Neural cell (in vitro differentiated cells): ENCODE results near the gene CA14. TPM values are rescaled to one million over a fixed set of nuclear protein-coding genes. Genes with fewer than 3 reads are reported as not detected.

Experiments
- H2AFZ ChIP-seq: fragments of 200-600, 300-800 bp; sonication (generic), shearing (Covaris generic); 2 replicates; pipeline ENCODE4 v1.6.0; 2014; ENCODE audit warnings: low read depth, mild to moderate bottlenecking, antibody characterized with exemption, low read length, moderate library complexity
- H3F3A ChIP-seq: fragments of 200-600 bp; shearing (Covaris generic); 2 replicates; pipeline ENCODE4 v1.6.1; 2016; ENCODE audit warnings: mild to moderate bottlenecking, moderate library complexity, mixed read lengths, antibody characterized with exemption, low read length; ENCODE audit not compliant: insufficient read depth, poor library complexity, severe bottlenecking
- H3K27ac ChIP-seq: fragments of 200-600, 300-800 bp; sonication (generic), shearing (Covaris generic); 2 replicates; pipeline ENCODE4 v1.5.1; 2014; ENCODE audit warnings: mild to moderate bottlenecking, low read length, moderate library complexity
- H3K27me3 ChIP-seq: fragments of 300-800, 200-600 bp; sonication (generic), shearing (Covaris generic); 2 replicates; pipeline ENCODE4 v1.6.0; 2014; ENCODE audit warnings: mild to moderate bottlenecking, low read depth, low read length, moderate library complexity; ENCODE audit not compliant: insufficient read depth
- H3K36me3 ChIP-seq: fragments of 300-800, 200-600 bp; sonication (generic), shearing (Covaris generic); 2 replicates; pipeline ENCODE4 v1.5.1; 2014; ENCODE audit warnings: mild to moderate bottlenecking, antibody characterized with exemption, low read length, moderate library complexity; ENCODE audit not compliant: insufficient read depth
- H3K4me2 ChIP-seq: fragments of 300-800, 200-600 bp; sonication (generic), shearing (Covaris generic); 2 replicates; pipeline ENCODE4 v1.6.0; 2014; ENCODE audit warnings: mild to moderate bottlenecking, low read length
- H3K4me3 ChIP-seq: fragments of 300-800, 200-600 bp; sonication (generic), shearing (Covaris generic); 2 replicates; pipeline ENCODE4 v1.5.1; 2014; ENCODE audit warnings: mild to moderate bottlenecking, low read length, moderate library complexity
- H3K79me2 ChIP-seq: fragments of 200-600 bp; shearing (Covaris generic); replicated peaks from 2 replicates; pipeline ENCODE4 v1.6.0; 2014; ENCODE audit warnings: mild to moderate bottlenecking, low read length, moderate library complexity; ENCODE audit not compliant: insufficient read depth
- H3K9ac ChIP-seq: fragments of 300-800, 200-600 bp; sonication (generic), shearing (Covaris generic); 2 replicates; pipeline ENCODE4 v1.6.1; 2016; ENCODE audit warnings: mild to moderate bottlenecking, low read length, mixed read lengths
- H3K9me2 ChIP-seq: fragments of 200-600 bp; shearing (Covaris generic); 2 replicates; pipeline ENCODE4 v1.6.1; 2016; ENCODE audit warnings: mild to moderate bottlenecking, low read length, mixed read lengths; ENCODE audit not compliant: insufficient read depth
- H3K9me3 ChIP-seq: fragments of 200-600, 300-800 bp; sonication (generic), shearing (Covaris generic); 2 replicates; pipeline ENCODE4 v1.6.1; 2016; ENCODE audit warnings: mild to moderate bottlenecking, mixed run types, low read length, moderate library complexity, mixed read lengths
- H4K20me1 ChIP-seq: fragments of 200-600 bp; shearing (Covaris generic); 2 replicates; pipeline ENCODE4 v1.6.1; 2016; ENCODE audit warnings: mild to moderate bottlenecking, mixed run types; ENCODE audit not compliant: insufficient read depth
- EP300 ChIP-seq: fragments of 450-650 bp; conservative IDR thresholded peaks from 2 replicates; pipeline ENCODE4 v1.6.1; 2014; ENCODE audit warnings: antibody characterized with exemption, mild to moderate bottlenecking, moderate library complexity; ENCODE audit not compliant: poor library complexity, severe bottlenecking
- EZH2 ChIP-seq: fragments of 200-600, 300-800 bp; shearing (Covaris generic), sonication (generic); IDR thresholded peaks from 2 replicates; pipeline ENCODE4 v1.6.1; 2014; ENCODE audit warnings: antibody characterized with exemption, low read length, borderline replicate concordance, mild to moderate bottlenecking; ENCODE audit not compliant: insufficient read depth, poor library complexity, severe bottlenecking
- MXI1 ChIP-seq: fragments of 450-650 bp; conservative IDR thresholded peaks from 2 replicates; pipeline ENCODE4 v1.6.1; 2014; ENCODE audit warnings: antibody characterized with exemption, mild to moderate bottlenecking; ENCODE audit not compliant: poor library complexity, severe bottlenecking
- POLR2AphosphoS5 ChIP-seq: IDR thresholded peaks from 2 replicates; pipeline ENCODE4 v1.6.1; 2012
- RAD21 ChIP-seq: fragments of 450-650 bp; conservative IDR thresholded peaks from 2 replicates; pipeline ENCODE4 v1.6.1; 2014; ENCODE audit warnings: antibody characterized with exemption, mild to moderate bottlenecking, moderate library complexity
- REST ChIP-seq: IDR thresholded peaks from 2 replicates; pipeline ENCODE4 v1.6.1; 2012; ENCODE audit warnings: borderline replicate concordance
- SMC3 ChIP-seq: fragments of 450-650 bp; conservative IDR thresholded peaks from 2 replicates; pipeline ENCODE4 v1.6.1; 2014; ENCODE audit warnings: antibody characterized with exemption, mild to moderate bottlenecking, moderate library complexity; ENCODE audit not compliant: poor library complexity
- TAF1 ChIP-seq: IDR thresholded peaks from 2 replicates; pipeline ENCODE4 v1.6.1; 2012; ENCODE audit warnings: low read depth
- polyA plus RNA-seq: library from polyadenylated mRNA; depleted of rRNA; stranded (reverse); fragments of >200 nt; gene quantifications from 2 replicates; pipeline ENCODE4 v1.2.3, GENCODE V29; 2014
- TF ChIP-seq, protein P1 (sequence below): fragments of 450-650 bp; IDR thresholded peaks from 2 replicates; pipeline ENCODE4 v1.5.1; 2014; ENCODE audit warnings: antibody characterized with exemption, mild to moderate bottlenecking, moderate library complexity; ENCODE audit not compliant: poor library complexity, severe bottlenecking

The CA14 gene
- polyA plus RNA-seq, 1 donor from 2014 or later: 1.1 TPM

- Histone ChIP-seq H3K9ac (no peak overlapping the region), H3K4me2 (no peak overlapping the region), H3K4me3 (no peak overlapping the region), H3K27ac (no peak overlapping the region), H3K79me2 (no peaks in the 10 kb centered on the region), H3F3A (no peaks in the 10 kb centered on the region), H3K9me3 (no peaks in the 10 kb centered on the region), H3K27me3 (no peaks in the 10 kb centered on the region), H2AFZ (no peak overlapping the region), H3K36me3 (no peaks in the 10 kb centered on the region), H3K9me2 (no peaks in the 10 kb centered on the region), H4K20me1 (no peaks in the 10 kb centered on the region)
- no peak for TF ChIP-seq POLR2AphosphoS5
- no peak for TF ChIP-seq EZH2
- no peak for TF ChIP-seq REST
- TF ChIP-seq MXI1: no peak
- TF ChIP-seq SMC3: no peak
- TF ChIP-seq, protein P1, sequence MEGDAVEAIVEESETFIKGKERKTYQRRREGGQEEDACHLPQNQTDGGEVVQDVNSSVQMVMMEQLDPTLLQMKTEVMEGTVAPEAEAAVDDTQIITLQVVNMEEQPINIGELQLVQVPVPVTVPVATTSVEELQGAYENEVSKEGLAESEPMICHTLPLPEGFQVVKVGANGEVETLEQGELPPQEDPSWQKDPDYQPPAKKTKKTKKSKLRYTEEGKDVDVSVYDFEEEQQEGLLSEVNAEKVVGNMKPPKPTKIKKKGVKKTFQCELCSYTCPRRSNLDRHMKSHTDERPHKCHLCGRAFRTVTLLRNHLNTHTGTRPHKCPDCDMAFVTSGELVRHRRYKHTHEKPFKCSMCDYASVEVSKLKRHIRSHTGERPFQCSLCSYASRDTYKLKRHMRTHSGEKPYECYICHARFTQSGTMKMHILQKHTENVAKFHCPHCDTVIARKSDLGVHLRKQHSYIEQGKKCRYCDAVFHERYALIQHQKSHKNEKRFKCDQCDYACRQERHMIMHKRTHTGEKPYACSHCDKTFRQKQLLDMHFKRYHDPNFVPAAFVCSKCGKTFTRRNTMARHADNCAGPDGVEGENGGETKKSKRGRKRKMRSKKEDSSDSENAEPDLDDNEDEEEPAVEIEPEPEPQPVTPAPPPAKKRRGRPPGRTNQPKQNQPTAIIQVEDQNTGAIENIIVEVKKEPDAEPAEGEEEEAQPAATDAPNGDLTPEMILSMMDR: no peak
- TF ChIP-seq EP300: no peak
Measured at GRCh38 chr1:150243003-150243402, 14.6 kb upstream of the CA14 start.

DNA sequence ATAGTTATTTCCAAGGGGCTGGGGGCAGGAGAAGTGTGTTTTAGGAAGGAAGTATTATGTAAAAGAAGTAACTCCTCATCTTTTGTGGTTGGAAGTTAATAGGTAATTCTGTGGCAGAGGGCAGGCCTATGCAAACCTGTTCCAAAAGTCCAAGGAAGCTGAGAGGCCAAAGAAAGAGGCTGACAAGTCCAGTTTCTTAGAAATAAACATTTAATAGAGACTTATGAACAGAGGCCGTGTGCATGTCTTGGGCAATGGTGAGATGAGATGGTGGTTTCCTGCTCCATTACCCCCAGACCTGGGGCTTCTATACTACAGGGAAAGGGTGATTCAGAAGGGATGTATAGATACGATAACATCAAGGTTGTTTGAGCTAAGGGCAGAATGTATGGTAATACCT lies 7.6 kb upstream of the CA14 start:
- H3K9ac ChIP-seq: no peak overlapping the region
- H3K36me3 ChIP-seq: no peaks in the 10 kb centered on the region
- no peaks in the 10 kb centered on the region for H3K27me3 ChIP-seq
- H3F3A ChIP-seq: no peaks in the 10 kb centered on the region
- no peak overlapping the region for H3K4me2 ChIP-seq
- no peaks in the 10 kb centered on the region for H4K20me1 ChIP-seq
- H3K9me3 ChIP-seq: no peaks in the 10 kb centered on the region
- H3K79me2 ChIP-seq: no peaks in the 10 kb centered on the region
- TF ChIP-seq EP300 (no peak), TAF1 (no peak), MXI1 (no peak), SMC3 (no peak), RAD21 (no peak), EZH2 (no peak), REST (no peak)
- TF ChIP-seq, protein P1: no peak
- H2AFZ ChIP-seq: no peak overlapping the region
- no peak overlapping the region for H3K27ac ChIP-seq
- no peak overlapping the region for H3K4me3 ChIP-seq
- no peaks in the 10 kb centered on the region for H3K9me2 ChIP-seq
